Neuron (in vitro differentiated cells): ENCODE measurements around the gene ST3GAL3.
A peak's percentile ranks its signal among the peaks of the same experiment; 100 is the strongest.

ENCODE experiments used
- H2AFZ ChIP-seq: one replicate; pipeline ENCODE4 v1.6.1; 2013; ENCODE audit warnings: low read depth, mild to moderate bottlenecking, inconsistent platforms, low read length, moderate library complexity
- H3K27me3 ChIP-seq: one replicate; pipeline ENCODE4 v1.6.1; 2013; ENCODE audit warnings: low read length; ENCODE audit not compliant: insufficient read depth
- H3K36me3 ChIP-seq: one replicate; pipeline ENCODE4 v1.6.1; 2013; ENCODE audit warnings: low read length; ENCODE audit not compliant: insufficient read depth
- H3K4me1 ChIP-seq: one replicate; pipeline ENCODE4 v1.6.1; 2013; ENCODE audit warnings: low read length; ENCODE audit not compliant: insufficient read depth
- H3K4me3 ChIP-seq: 2 replicates; pipeline ENCODE4 v1.5.1; 2013; ENCODE audit warnings: mild to moderate bottlenecking, low read length, moderate library complexity
- H3K9me3 ChIP-seq: one replicate; pipeline ENCODE4 v1.6.1; 2013; ENCODE audit warnings: low read length

The ST3GAL3 gene

GRCh38 chr1:43970502-43970901, 263.2 kb downstream of the ST3GAL3 start:
- H3K27me3 ChIP-seq: no peaks in the 10 kb centered on the region
- no peak overlapping the region for H2AFZ ChIP-seq
- H3K36me3 ChIP-seq: peaks cover 8% of the 10 kb centered on the region
- peak overlapping the region; percentile 92 for H3K4me3 ChIP-seq
- no peaks in the 10 kb centered on the region for H3K9me3 ChIP-seq
- H3K4me1 ChIP-seq: peaks cover 15% of the 10 kb centered on the region

- Histone ChIP-seq H2AFZ (no peak overlapping the region), H3K9me3 (no peaks in the 10 kb centered on the region), H3K27me3 (no peaks in the 10 kb centered on the region), H3K4me3 (peak overlapping the region; percentile 92), H3K36me3 (peaks cover 8% of the 10 kb centered on the region), H3K4me1 (peaks cover 19% of the 10 kb centered on the region)
Observed at GRCh38 chr1:43970911-43971310, 263.6 kb downstream of the ST3GAL3 start.

- no peaks in the 10 kb centered on the region for H3K9me3 ChIP-seq
- peaks cover 10% of the 10 kb centered on the region for H3K36me3 ChIP-seq
- H3K4me3 ChIP-seq: no peak overlapping the region
- H3K27me3 ChIP-seq: no peaks in the 10 kb centered on the region
- peaks cover 25% of the 10 kb centered on the region for H3K4me1 ChIP-seq
- H2AFZ ChIP-seq: no peak overlapping the region
Observed at GRCh38 chr1:43971336-43971980, 264.1 kb downstream of the ST3GAL3 start.

GRCh38 chr1:43973981-43974442, 266.7 kb downstream of the ST3GAL3 start:
- H3K4me3 ChIP-seq: peak overlapping the region; percentile 72

GRCh38 chr1:43974443-43975248, 267.3 kb downstream of the ST3GAL3 start, which contains the start of gene ATP6V0B:
ATP6V0B (plus strand) TSS chr1:43974960; CDS start chr1:43975041, 81 bp downstream.
- Histone ChIP-seq H3K36me3 (peaks cover 20% of the 10 kb centered on the region), H3K9me3 (no peaks in the 10 kb centered on the region), H2AFZ (peak within 1 kb of the TSS; percentile 91), H3K4me1 (peaks cover 48% of the 10 kb centered on the region), H3K27me3 (no peaks in the 10 kb centered on the region), H3K4me3 (peak within 1 kb of the TSS; percentile 72)

More at GRCh38 chr1:43973981-43974442, 266.7 kb downstream of the ST3GAL3 start:
- Histone ChIP-seq H3K9me3 (no peaks in the 10 kb centered on the region), H3K27me3 (no peaks in the 10 kb centered on the region), H3K36me3 (peaks cover 20% of the 10 kb centered on the region), H3K4me1 (peaks cover 47% of the 10 kb centered on the region), H2AFZ (peak overlapping the region; percentile 91)

GRCh38 chr1:43975249-43975961, 268.1 kb downstream of the ST3GAL3 start:
- peaks cover 20% of the 10 kb centered on the region for H3K36me3 ChIP-seq
- H3K27me3 ChIP-seq: no peaks in the 10 kb centered on the region
- H2AFZ ChIP-seq: peak overlapping the region; percentile 91
- peak overlapping the region; percentile 72 for H3K4me3 ChIP-seq
- peaks cover 55% of the 10 kb centered on the region for H3K4me1 ChIP-seq
- no peaks in the 10 kb centered on the region for H3K9me3 ChIP-seq

GRCh38 chr1:43976045-43976444, 268.7 kb downstream of the ST3GAL3 start:
- no peaks in the 10 kb centered on the region for H3K27me3 ChIP-seq
- peak overlapping the region; percentile 72 for H3K4me3 ChIP-seq
- no peaks in the 10 kb centered on the region for H3K9me3 ChIP-seq
- H3K4me1 ChIP-seq: peaks cover 53% of the 10 kb centered on the region
- H3K36me3 ChIP-seq: peaks cover 20% of the 10 kb centered on the region
- H2AFZ ChIP-seq: no peak overlapping the region

- Histone ChIP-seq H3K36me3 (peaks cover 26% of the 10 kb centered on the region), H3K4me1 (peaks cover 53% of the 10 kb centered on the region), H3K9me3 (no peaks in the 10 kb centered on the region), H2AFZ (no peak overlapping the region), H3K4me3 (no peak overlapping the region), H3K27me3 (no peaks in the 10 kb centered on the region)
Observed at GRCh38 chr1:43976890-43977289, 269.6 kb downstream of the ST3GAL3 start.

- peaks cover 31% of the 10 kb centered on the region for H3K36me3 ChIP-seq
- no peaks in the 10 kb centered on the region for H3K9me3 ChIP-seq
- no peak overlapping the region for H2AFZ ChIP-seq
- H3K27me3 ChIP-seq: no peaks in the 10 kb centered on the region
- H3K4me3 ChIP-seq: peak overlapping the region; percentile 76
- peaks cover 53% of the 10 kb centered on the region for H3K4me1 ChIP-seq
Observed at GRCh38 chr1:43977376-43978263, 270.3 kb downstream of the ST3GAL3 start.

GRCh38 chr1:43978264-43978550, 270.9 kb downstream of the ST3GAL3 start:
- peaks cover 37% of the 10 kb centered on the region for H3K36me3 ChIP-seq
- H3K9me3 ChIP-seq: no peaks in the 10 kb centered on the region
- peaks cover 53% of the 10 kb centered on the region for H3K4me1 ChIP-seq
- no peaks in the 10 kb centered on the region for H3K27me3 ChIP-seq
- peak overlapping the region; percentile 76 for H3K4me3 ChIP-seq
- no peak overlapping the region for H2AFZ ChIP-seq

GRCh38 chr1:43978551-43979260, 271.4 kb downstream of the ST3GAL3 start, which contains the start of gene B4GALT2:
B4GALT2 (plus strand) TSS chr1:43979210; CDS start chr1:43981161, 1,951 bp downstream.
- Histone ChIP-seq H3K36me3 (peaks cover 41% of the 10 kb centered on the region), H3K9me3 (no peaks in the 10 kb centered on the region), H3K4me3 (peak within 1 kb of the TSS; percentile 76), H3K4me1 (peaks cover 53% of the 10 kb centered on the region), H3K27me3 (no peaks in the 10 kb centered on the region), H2AFZ (peak within 1 kb of the TSS; percentile 23)

GRCh38 chr1:43979261-43979527, 271.9 kb downstream of the ST3GAL3 start:
- Histone ChIP-seq H3K4me3 (peak overlapping the region; percentile 76), H2AFZ (no peak overlapping the region), H3K4me1 (peaks cover 50% of the 10 kb centered on the region), H3K36me3 (peaks cover 45% of the 10 kb centered on the region), H3K9me3 (no peaks in the 10 kb centered on the region), H3K27me3 (no peaks in the 10 kb centered on the region)
